ENCODE data around the gene MSX2. TPM values are rescaled to one million over a fixed set of nuclear protein-coding genes. Genes with fewer than 3 reads are reported as not detected.

Gene MSX2
- polyA plus RNA-seq, 2 donors: 0.55 to 0.56 TPM

GRCh38 chr5:174764309-174764708 lies 39.9 kb downstream of the MSX2 start:
- H3K27ac ChIP-seq (ENCODE audit: low read depth in 2 of 2, low read length in 1 of 2): no peak overlapping the region
- H3K4me3 ChIP-seq (ENCODE audit: low read depth in 1 of 2, low read length in 2 of 2): no peak overlapping the region
- no peaks in the 10 kb centered on the region for H3K36me3 ChIP-seq (ENCODE audit: control insufficient read depth in 2 of 2, insufficient read depth in 2 of 2, low read length in 1 of 2)
- no peaks in the 10 kb centered on the region for H3K9me3 ChIP-seq (ENCODE audit: control insufficient read depth in 2 of 2, insufficient read depth in 1 of 2, low read depth in 1 of 2, low read length in 1 of 2)
- no peaks in the 10 kb centered on the region for H3K4me1 ChIP-seq (ENCODE audit: control insufficient read depth in 2 of 2, insufficient read depth in 2 of 2, low read length in 1 of 2)
- WGBS, 2 donors: 79 to 85% methylated on average over 10 of the region's 10 CpGs
- H3K27me3 ChIP-seq (ENCODE audit: control insufficient read depth in 1 of 2, insufficient read depth in 2 of 2, low read length in 2 of 2): no peaks in the 10 kb centered on the region

GRCh38 chr5:174765540-174765939 lies 41.2 kb downstream of the MSX2 start:
- no peaks in the 10 kb centered on the region for H3K4me1 ChIP-seq (ENCODE audit: control insufficient read depth in 2 of 2, insufficient read depth in 2 of 2, low read length in 1 of 2)
- no peaks in the 10 kb centered on the region for H3K27me3 ChIP-seq (ENCODE audit: control insufficient read depth in 1 of 2, insufficient read depth in 2 of 2, low read length in 2 of 2)
- H3K4me3 ChIP-seq (ENCODE audit: low read depth in 1 of 2, low read length in 2 of 2): no peak overlapping the region
- H3K9me3 ChIP-seq (ENCODE audit: control insufficient read depth in 2 of 2, insufficient read depth in 1 of 2, low read depth in 1 of 2, low read length in 1 of 2): no peaks in the 10 kb centered on the region
- no peaks in the 10 kb centered on the region for H3K36me3 ChIP-seq (ENCODE audit: control insufficient read depth in 2 of 2, insufficient read depth in 2 of 2, low read length in 1 of 2)
- H3K27ac ChIP-seq (ENCODE audit: low read depth in 2 of 2, low read length in 1 of 2): no peak overlapping the region
- WGBS, 2 donors: 87 to 90% methylated on average over 18 of the region's 18 CpGs

- Histone ChIP-seq H3K36me3 (ENCODE audit: control insufficient read depth in 2 of 2, insufficient read depth in 2 of 2, low read length in 1 of 2) (no peaks in the 10 kb centered on the region), H3K4me1 (ENCODE audit: control insufficient read depth in 2 of 2, insufficient read depth in 2 of 2, low read length in 1 of 2) (no peaks in the 10 kb centered on the region)
- WGBS, 2 donors: 72 to 74% methylated on average over 4 of the region's 4 CpGs
Measured at GRCh38 chr5:174767670-174768069, 43.3 kb downstream of the MSX2 start.

DNA sequence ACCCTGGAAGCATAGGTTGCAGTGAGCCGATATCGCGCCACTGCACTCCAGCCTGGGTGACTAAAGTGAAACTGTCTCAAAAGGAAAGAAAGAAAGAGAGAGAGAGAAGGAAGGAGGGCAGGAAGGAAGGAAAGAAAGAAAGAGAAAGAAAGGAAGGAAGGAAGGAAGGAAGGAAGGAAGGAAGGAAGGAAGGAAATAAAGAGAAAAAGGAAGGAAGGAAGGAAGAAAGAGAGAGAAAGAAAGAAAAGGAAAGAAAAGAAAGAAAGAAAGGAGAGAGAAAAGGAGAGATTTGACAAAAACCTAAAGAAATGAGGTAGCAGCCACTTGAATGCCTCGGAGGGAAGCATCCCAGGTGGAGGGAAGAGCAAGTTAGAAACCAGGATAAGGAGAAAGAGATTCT lies 44.6 kb downstream of the MSX2 start:
- H3K27ac ChIP-seq (ENCODE audit: low read depth in 2 of 2, low read length in 1 of 2): no peak overlapping the region
- peaks cover 3 to 13% of the 10 kb centered on the region in 2 donors for H3K27me3 ChIP-seq (ENCODE audit: control insufficient read depth in 1 of 2, insufficient read depth in 2 of 2, low read length in 2 of 2)
- H3K36me3 ChIP-seq (ENCODE audit: control insufficient read depth in 2 of 2, insufficient read depth in 2 of 2, low read length in 1 of 2): no peaks in the 10 kb centered on the region
- H3K4me1 ChIP-seq (ENCODE audit: control insufficient read depth in 2 of 2, insufficient read depth in 2 of 2, low read length in 1 of 2): no peaks in the 10 kb centered on the region
- peaks cover 0 to 4% of the 10 kb centered on the region in 2 donors for H3K9me3 ChIP-seq (ENCODE audit: control insufficient read depth in 2 of 2, insufficient read depth in 1 of 2, low read depth in 1 of 2, low read length in 1 of 2)
- 91% methylated on average over 4 of the region's 4 CpGs for WGBS, 2 donors
- H3K4me3 ChIP-seq (ENCODE audit: low read depth in 1 of 2, low read length in 2 of 2): no peak overlapping the region

More at GRCh38 chr5:174767670-174768069, 43.3 kb downstream of the MSX2 start:
- peaks cover 0 to 4% of the 10 kb centered on the region in 2 donors for H3K9me3 ChIP-seq (ENCODE audit: control insufficient read depth in 2 of 2, insufficient read depth in 1 of 2, low read depth in 1 of 2, low read length in 1 of 2)
- H3K27ac ChIP-seq (ENCODE audit: low read depth in 2 of 2, low read length in 1 of 2): no peak overlapping the region
- peaks cover 3 to 5% of the 10 kb centered on the region in 2 donors for H3K27me3 ChIP-seq (ENCODE audit: control insufficient read depth in 1 of 2, insufficient read depth in 2 of 2, low read length in 2 of 2)
- no peak overlapping the region for H3K4me3 ChIP-seq (ENCODE audit: low read depth in 1 of 2, low read length in 2 of 2)

- peaks cover 0 to 4% of the 10 kb centered on the region in 2 donors for H3K9me3 ChIP-seq (ENCODE audit: control insufficient read depth in 2 of 2, insufficient read depth in 1 of 2, low read depth in 1 of 2, low read length in 1 of 2)
- no peak overlapping the region for H3K27ac ChIP-seq (ENCODE audit: low read depth in 2 of 2, low read length in 1 of 2)
- no peaks in the 10 kb centered on the region for H3K4me1 ChIP-seq (ENCODE audit: control insufficient read depth in 2 of 2, insufficient read depth in 2 of 2, low read length in 1 of 2)
- whole genome bisulfite sequencing, 2 donors: 91 to 92% methylated on average over 3 of the region's 3 CpGs
- H3K4me3 ChIP-seq (ENCODE audit: low read depth in 1 of 2, low read length in 2 of 2): no peak overlapping the region
- H3K36me3 ChIP-seq (ENCODE audit: control insufficient read depth in 2 of 2, insufficient read depth in 2 of 2, low read length in 1 of 2): no peaks in the 10 kb centered on the region
- H3K27me3 ChIP-seq (ENCODE audit: control insufficient read depth in 1 of 2, insufficient read depth in 2 of 2, low read length in 2 of 2): peaks cover 3 to 16% of the 10 kb centered on the region in 2 donors
Measured at GRCh38 chr5:174773371-174773770, 49.0 kb downstream of the MSX2 start.

DNA sequence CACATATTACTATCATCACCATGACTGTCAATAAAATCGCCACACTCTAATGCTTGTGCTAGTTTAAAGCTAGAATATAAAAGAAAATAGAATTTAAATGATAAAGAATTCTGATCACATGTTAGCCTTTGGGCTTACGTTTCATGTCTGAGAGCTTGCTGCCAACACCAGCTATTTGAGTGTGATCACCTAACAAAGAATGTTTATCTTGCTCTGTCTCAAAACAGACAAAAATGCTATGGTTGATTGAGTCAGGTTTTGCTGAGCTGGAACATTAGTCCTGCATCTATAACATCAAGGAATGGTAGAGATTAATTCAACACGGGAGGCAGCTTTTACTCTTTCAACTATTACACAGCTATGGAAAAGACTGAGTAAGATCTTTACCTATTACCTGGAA lies 50.7 kb downstream of the MSX2 start:
- Histone ChIP-seq H3K27ac (ENCODE audit: low read depth in 2 of 2, low read length in 1 of 2) (no peak overlapping the region), H3K27me3 (ENCODE audit: control insufficient read depth in 1 of 2, insufficient read depth in 2 of 2, low read length in 2 of 2) (peaks cover 3 to 16% of the 10 kb centered on the region in 2 donors), H3K4me1 (ENCODE audit: control insufficient read depth in 2 of 2, insufficient read depth in 2 of 2, low read length in 1 of 2) (no peaks in the 10 kb centered on the region), H3K36me3 (ENCODE audit: control insufficient read depth in 2 of 2, insufficient read depth in 2 of 2, low read length in 1 of 2) (no peaks in the 10 kb centered on the region), H3K4me3 (ENCODE audit: low read depth in 1 of 2, low read length in 2 of 2) (no peak overlapping the region), H3K9me3 (ENCODE audit: control insufficient read depth in 2 of 2, insufficient read depth in 1 of 2, low read depth in 1 of 2, low read length in 1 of 2) (peaks cover 0 to 4% of the 10 kb centered on the region in 2 donors)
- WGBS, 2 donors: 38 to 42% methylated on average over 3 of the region's 3 CpGs

DNA sequence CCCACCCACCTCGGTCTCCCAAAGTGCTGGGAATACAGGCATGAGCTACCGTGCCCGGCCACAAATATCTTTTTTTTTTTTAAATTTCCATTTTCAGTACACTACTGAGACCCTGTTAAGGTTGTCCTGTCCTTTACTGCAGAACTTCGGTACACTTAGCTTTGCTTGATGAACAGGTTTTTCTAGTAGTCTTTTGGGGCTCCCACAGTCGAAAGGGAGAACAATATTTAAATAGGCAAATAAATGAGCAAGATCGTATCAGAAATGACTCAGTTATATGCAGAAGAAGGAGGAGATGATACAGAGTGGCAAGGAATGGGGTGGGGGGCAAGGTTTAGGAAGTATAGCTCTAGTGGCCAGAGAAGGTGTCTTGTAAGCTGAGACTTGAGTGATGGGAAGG lies 52.7 kb downstream of the MSX2 start:
- peaks cover 0 to 3% of the 10 kb centered on the region in 2 donors for H3K9me3 ChIP-seq (ENCODE audit: control insufficient read depth in 2 of 2, insufficient read depth in 1 of 2, low read depth in 1 of 2, low read length in 1 of 2)
- no peaks in the 10 kb centered on the region for H3K4me1 ChIP-seq (ENCODE audit: control insufficient read depth in 2 of 2, insufficient read depth in 2 of 2, low read length in 1 of 2)
- H3K27ac ChIP-seq (ENCODE audit: low read depth in 2 of 2, low read length in 1 of 2): no peak overlapping the region
- no peaks in the 10 kb centered on the region for H3K36me3 ChIP-seq (ENCODE audit: control insufficient read depth in 2 of 2, insufficient read depth in 2 of 2, low read length in 1 of 2)
- H3K27me3 ChIP-seq (ENCODE audit: control insufficient read depth in 1 of 2, insufficient read depth in 2 of 2, low read length in 2 of 2): peaks cover 3 to 11% of the 10 kb centered on the region in 2 donors
- no peak overlapping the region for H3K4me3 ChIP-seq (ENCODE audit: low read depth in 1 of 2, low read length in 2 of 2)
- 46 to 58% methylated on average over 6 of the region's 6 CpGs for WGBS, 2 donors

GRCh38 chr5:174777583-174777982 lies 53.2 kb downstream of the MSX2 start:
- peaks cover 0 to 11% of the 10 kb centered on the region in 2 donors for H3K27me3 ChIP-seq (ENCODE audit: control insufficient read depth in 1 of 2, insufficient read depth in 2 of 2, low read length in 2 of 2)
- H3K4me3 ChIP-seq (ENCODE audit: low read depth in 1 of 2, low read length in 2 of 2): no peak overlapping the region
- no peaks in the 10 kb centered on the region for H3K9me3 ChIP-seq (ENCODE audit: control insufficient read depth in 2 of 2, insufficient read depth in 1 of 2, low read depth in 1 of 2, low read length in 1 of 2)
- 54 to 57% methylated on average over 2 of the region's 2 CpGs for WGBS, 2 donors
- no peaks in the 10 kb centered on the region for H3K36me3 ChIP-seq (ENCODE audit: control insufficient read depth in 2 of 2, insufficient read depth in 2 of 2, low read length in 1 of 2)
- H3K27ac ChIP-seq (ENCODE audit: low read depth in 2 of 2, low read length in 1 of 2): no peak overlapping the region
- H3K4me1 ChIP-seq (ENCODE audit: control insufficient read depth in 2 of 2, insufficient read depth in 2 of 2, low read length in 1 of 2): no peaks in the 10 kb centered on the region
